ENCODE data around the gene SPATA31D1. TPM values are rescaled to one million over a fixed set of nuclear protein-coding genes. Genes with fewer than 3 reads are reported as not detected.

The SPATA31D1 gene
- not detected in 2 replicates for total RNA-seq

DNA sequence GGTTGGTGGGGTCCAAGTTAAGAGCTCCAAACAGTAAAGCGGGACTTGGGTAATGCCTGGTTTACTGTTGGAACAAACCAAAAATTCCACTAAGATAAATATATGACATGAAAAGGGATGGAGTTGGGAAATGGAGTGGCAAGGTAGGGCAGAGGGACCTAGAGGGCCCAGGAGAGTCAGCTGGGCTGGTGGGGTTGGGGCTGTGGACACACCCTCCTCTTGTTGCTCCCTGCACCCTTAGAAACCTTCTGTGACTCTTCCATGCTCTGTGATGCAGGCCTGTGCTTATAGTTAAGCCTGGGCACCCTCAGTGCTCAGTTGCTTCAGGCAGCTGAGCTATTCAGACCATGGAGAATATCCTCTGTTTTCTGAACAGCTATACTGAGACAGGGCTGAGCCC, at the start of gene SPATA31D1:
SPATA31D1 (plus strand) TSS at position 301 of the 400 bp plus-strand sequence; CDS start at position 348, 47 bp downstream.

DNA sequence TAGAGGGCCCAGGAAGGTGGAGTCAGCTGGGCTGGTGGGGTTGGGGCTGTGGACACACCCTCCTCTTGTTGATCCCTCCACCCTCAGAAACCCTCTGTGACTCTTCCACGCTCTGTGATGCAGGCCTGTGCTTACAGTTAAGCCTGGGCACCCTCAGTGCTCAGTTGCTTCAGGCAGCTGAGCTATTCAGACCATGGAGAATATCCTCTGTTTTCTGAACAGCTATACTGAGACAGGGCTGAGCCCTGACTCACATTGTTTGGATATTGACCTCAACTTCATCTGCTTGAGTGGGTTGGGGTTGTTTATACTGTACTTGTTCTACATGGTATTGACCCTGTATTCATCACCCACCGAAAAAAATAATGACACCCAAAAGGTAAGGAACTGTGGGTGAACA, 45.2 kb upstream of the SPATA31D1 start, which contains the start of gene SPATA31D3:
SPATA31D3 (plus strand) TSS at position 108 of the 400 bp plus-strand sequence; CDS start at position 194, 86 bp downstream.

Other genes starting within 250 kb of the SPATA31D1 start
- gene SPATA31D4, start 60.3 kb upstream of the SPATA31D1 start, total RNA-seq = not detected in 2 replicates
- gene SPATA31D3, start 45.3 kb upstream of the SPATA31D1 start, total RNA-seq = not detected in 2 replicates

All from aortic smooth muscle cell (primary cell).